Uterus (tissue), 4 donors: ENCODE data around the gene DIP2B. TPM values are rescaled to one million over a fixed set of nuclear protein-coding genes. Genes with fewer than 3 reads are reported as not detected.

Experiments used
- DNase-seq, 2 donors: peaks; one replicate each; pipeline ENCODE4 v3.0.0-alpha.2; 2019 to 2020
- H3K27ac ChIP-seq, 2 donors: fragments of 200-600 bp; sonication (generic); 1 replicate in 1 of 2; 2 replicates in 1 of 2; pipeline ENCODE4 v1.5.1; 2016 to 2018
- H3K27me3 ChIP-seq, 2 donors: fragments of 200-600 bp; sonication (generic); one replicate each; pipeline ENCODE4 v1.5.1; 2018 to 2019; ENCODE audit warnings: control low read depth in 1 of 2
- H3K36me3 ChIP-seq, 2 donors: fragments of 200-600 bp; sonication (generic); one replicate each; pipeline ENCODE4 v1.5.1; 2019; ENCODE audit warnings: control low read depth in 1 of 2
- H3K4me1 ChIP-seq, 2 donors: fragments of 200-600 bp; sonication (generic); one replicate each; pipeline ENCODE4 v1.5.1; 2018 to 2019; ENCODE audit warnings: control low read depth in 1 of 2
- H3K4me3 ChIP-seq, 2 donors: fragments of 200-600 bp; sonication (generic); 1 replicate in 1 of 2; 2 replicates in 1 of 2; pipeline ENCODE4 v1.5.1; 2018 to 2019; ENCODE audit warnings: mild to moderate bottlenecking in 1 of 2
- H3K9me3 ChIP-seq, 2 donors: fragments of 200-600 bp; sonication (generic); one replicate each; pipeline ENCODE4 v1.5.1; 2019; ENCODE audit warnings: control low read depth in 1 of 2
- CTCF ChIP-seq, 4 experiments: fragments of 200-600 bp in 2 of 4; fragments of 450-650 bp in 2 of 4; sonication (generic) in 2 of 4; IDR thresholded peaks; one replicate each; pipeline ENCODE4 v1.5.1; 2016 to 2019; ENCODE audit warnings: antibody characterized with exemption in 4 of 4, mild to moderate bottlenecking in 2 of 4, moderate library complexity in 1 of 4
- POLR2A ChIP-seq, 2 donors: fragments of 450-650 bp; IDR thresholded peaks; one replicate each; pipeline ENCODE4 v1.6.1; 2016; ENCODE audit warnings: antibody characterized with exemption in 2 of 2, mild to moderate bottlenecking in 1 of 2, moderate library complexity in 1 of 2
- intact Hi-C: fragments of 100-400 bp; cut with DNase I; formaldehyde crosslinking; loops from one replicate; pipeline ENCODE4 v1.15.1; 2023; ENCODE audit warnings: low total_unique reads
- total RNA-seq, 4 donors: library from RNA; depleted of rRNA in 3 of 4; stranded (reverse); fragments of >200 nt in 3 of 4; gene quantifications; one replicate each; pipeline versions ENCODE4 v1.1.0 to v1.2.4, GENCODE V29; 2014 to 2023
- donor health status: DM: yes; HTN: yes; CAD: no.

Gene DIP2B
- 10 to 100 TPM in 2 of 4 donors, 1 to 10 TPM in 2; 5.6 to 47.0 (median 14.9) TPM for total RNA-seq

GRCh38 chr12:50504798-50505674, at the start of gene DIP2B:
Gene DIP2B (plus strand): TSS chr12:50504985. CDS start chr12:50505141, 156 bp downstream.
- no peaks in the 10 kb centered on the region for H3K27me3 ChIP-seq
- peak within 1 kb of the TSS; percentile 76 to 79 for H3K4me3 ChIP-seq
- H3K27ac ChIP-seq: peak within 1 kb of the TSS; percentile 94 to 95
- peaks cover 0 to 7% of the 10 kb centered on the region in 2 donors for H3K4me1 ChIP-seq
- DNase-seq: peak; percentile 94 to 95
- intact Hi-C loops: loop anchor here (2.0 kb wide), 1 partner anchor 132 kb away; no protein-coding TSS in a partner anchor
- TF ChIP-seq CTCF (IDR thresholded peaks at IDR 0.05): peak; percentile 91 to 98 (median 98)
- TF ChIP-seq POLR2A (IDR thresholded peaks at IDR 0.05): peak; percentile 64 to 88
- H3K36me3 ChIP-seq: no peaks in the 10 kb centered on the region
- H3K9me3 ChIP-seq: no peaks in the 10 kb centered on the region

GRCh38 chr12:50458606-50459005, 46.2 kb upstream of the DIP2B start:
- Histone ChIP-seq H3K4me3 (no peak overlapping the region), H3K36me3 (no peaks in the 10 kb centered on the region), H3K27me3 (no peaks in the 10 kb centered on the region), H3K9me3 (no peaks in the 10 kb centered on the region), H3K27ac (no peak overlapping the region), H3K4me1 (no peaks in the 10 kb centered on the region)
- intact Hi-C loops: no loop called here
- TF ChIP-seq CTCF (IDR thresholded peaks at IDR 0.05): no peak
- TF ChIP-seq POLR2A (IDR thresholded peaks at IDR 0.05): no peak
- no peak for DNase-seq

GRCh38 chr12:50467439-50467838, 37.3 kb upstream of the DIP2B start:
- Histone ChIP-seq H3K9me3 (no peaks in the 10 kb centered on the region), H3K27ac (no peak overlapping the region), H3K36me3 (no peaks in the 10 kb centered on the region), H3K4me1 (no peaks in the 10 kb centered on the region), H3K4me3 (no peak overlapping the region), H3K27me3 (no peaks in the 10 kb centered on the region)
- intact Hi-C loops: no loop called here
- TF ChIP-seq POLR2A (IDR thresholded peaks at IDR 0.05): no peak
- TF ChIP-seq CTCF (IDR thresholded peaks at IDR 0.05): no peak
- DNase-seq: no peak

GRCh38 chr12:50477241-50477832, 27.4 kb upstream of the DIP2B start:
- Histone ChIP-seq H3K27me3 (no peaks in the 10 kb centered on the region), H3K4me3 (no peak overlapping the region), H3K27ac (no peak overlapping the region), H3K4me1 (no peaks in the 10 kb centered on the region), H3K36me3 (no peaks in the 10 kb centered on the region), H3K9me3 (no peaks in the 10 kb centered on the region)
- DNase-seq: no peak
- TF ChIP-seq POLR2A (IDR thresholded peaks at IDR 0.05): no peak
- no peak for TF ChIP-seq CTCF (IDR thresholded peaks at IDR 0.05)
- intact Hi-C loops: no loop called here

- no peaks in the 10 kb centered on the region for H3K4me1 ChIP-seq
- no peaks in the 10 kb centered on the region for H3K36me3 ChIP-seq
- no peak for DNase-seq
- TF ChIP-seq POLR2A (IDR thresholded peaks at IDR 0.05) (no peak), CTCF (IDR thresholded peaks at IDR 0.05) (no peak)
- no peaks in the 10 kb centered on the region for H3K27me3 ChIP-seq
- intact Hi-C loops: no loop called here
- no peak overlapping the region for H3K4me3 ChIP-seq
- H3K9me3 ChIP-seq: no peaks in the 10 kb centered on the region
- H3K27ac ChIP-seq: no peak overlapping the region
Observed at GRCh38 chr12:50482571-50482970, 22.2 kb upstream of the DIP2B start.
